Measurements from ENCODE around the gene CD68.

DNA sequence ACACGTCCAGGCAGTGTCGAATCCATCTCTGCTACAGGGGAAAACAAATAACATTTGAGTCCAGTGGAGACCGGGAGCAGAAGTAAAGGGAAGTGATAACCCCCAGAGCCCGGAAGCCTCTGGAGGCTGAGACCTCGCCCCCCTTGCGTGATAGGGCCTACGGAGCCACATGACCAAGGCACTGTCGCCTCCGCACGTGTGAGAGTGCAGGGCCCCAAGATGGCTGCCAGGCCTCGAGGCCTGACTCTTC lies 7.2 kb upstream of the CD68 start:
- TF ChIP-seq, protein P1, sequence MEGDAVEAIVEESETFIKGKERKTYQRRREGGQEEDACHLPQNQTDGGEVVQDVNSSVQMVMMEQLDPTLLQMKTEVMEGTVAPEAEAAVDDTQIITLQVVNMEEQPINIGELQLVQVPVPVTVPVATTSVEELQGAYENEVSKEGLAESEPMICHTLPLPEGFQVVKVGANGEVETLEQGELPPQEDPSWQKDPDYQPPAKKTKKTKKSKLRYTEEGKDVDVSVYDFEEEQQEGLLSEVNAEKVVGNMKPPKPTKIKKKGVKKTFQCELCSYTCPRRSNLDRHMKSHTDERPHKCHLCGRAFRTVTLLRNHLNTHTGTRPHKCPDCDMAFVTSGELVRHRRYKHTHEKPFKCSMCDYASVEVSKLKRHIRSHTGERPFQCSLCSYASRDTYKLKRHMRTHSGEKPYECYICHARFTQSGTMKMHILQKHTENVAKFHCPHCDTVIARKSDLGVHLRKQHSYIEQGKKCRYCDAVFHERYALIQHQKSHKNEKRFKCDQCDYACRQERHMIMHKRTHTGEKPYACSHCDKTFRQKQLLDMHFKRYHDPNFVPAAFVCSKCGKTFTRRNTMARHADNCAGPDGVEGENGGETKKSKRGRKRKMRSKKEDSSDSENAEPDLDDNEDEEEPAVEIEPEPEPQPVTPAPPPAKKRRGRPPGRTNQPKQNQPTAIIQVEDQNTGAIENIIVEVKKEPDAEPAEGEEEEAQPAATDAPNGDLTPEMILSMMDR (IDR thresholded peaks at IDR 0.05), result no peak
- no peak for TF ChIP-seq POLR2A (IDR thresholded peaks at IDR 0.05)
- TF ChIP-seq POLR2AphosphoS5 (IDR thresholded peaks at IDR 0.05), result no peak

Measured in prostate gland (tissue), 2 donors.